NCI-H2029 (cell line): ENCODE data around the gene ARSI.

Source experiments
- DNase-seq: peaks from one replicate; lab custom pipeline; 2025; lab: John Stamatoyannopoulos, UW

The ARSI gene

DNA sequence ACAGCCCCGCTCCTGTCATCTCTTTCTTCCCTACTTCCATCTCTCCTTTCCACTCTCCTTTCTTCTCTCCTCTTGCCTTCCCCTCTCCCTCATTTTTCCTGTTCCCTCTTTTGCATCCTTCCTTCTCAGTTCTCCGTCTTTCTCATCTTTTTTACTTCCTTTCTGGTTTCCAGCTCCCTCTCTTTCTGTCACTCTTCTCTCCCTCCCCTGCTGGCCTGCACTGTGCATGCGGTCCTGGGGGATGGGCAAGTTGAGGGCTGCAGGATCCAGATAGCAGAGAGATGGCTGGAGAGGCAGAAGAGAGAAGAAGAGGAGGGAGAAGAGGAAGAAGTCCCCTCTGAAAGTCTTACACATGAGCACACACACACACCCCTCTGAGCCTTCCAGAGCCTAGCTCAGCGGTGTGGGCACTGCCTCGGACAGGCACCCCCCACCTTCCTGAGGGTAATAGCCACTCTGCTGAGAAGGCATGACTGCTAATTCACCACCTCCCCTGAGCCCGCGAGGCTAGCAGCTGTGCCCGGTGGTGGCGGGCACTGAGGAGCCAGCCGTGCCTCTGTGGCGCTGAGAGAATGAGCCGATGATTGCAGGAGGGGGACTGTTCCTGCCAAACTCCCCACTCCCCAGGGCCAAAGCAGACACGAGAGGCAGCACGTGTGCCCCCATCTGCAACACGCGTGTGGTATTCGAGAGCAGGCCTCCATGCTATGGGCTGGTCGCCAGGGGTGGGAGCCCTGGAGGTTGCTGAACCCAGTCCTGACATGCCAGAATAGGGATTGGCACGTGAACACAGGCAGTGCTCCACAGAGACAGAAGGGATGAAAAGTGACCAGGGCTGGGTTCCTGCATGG is 9.4 kb downstream of the ARSI start:
- DNase-seq = no peak

- no peak for DNase-seq
These were observed 11.0 kb downstream of the ARSI start for GRCh38 chr5:150291388-150292385.

GRCh38 chr5:150289551-150290390 is 12.9 kb downstream of the ARSI start, which contains the start of gene CAMK2A:
CAMK2A (minus strand) TSS chr5:150289773; CDS start chr5:150289625, 148 bp downstream.
- no peak for DNase-seq

GRCh38 chr5:150288791-150289190 is 13.9 kb downstream of the ARSI start:
- no peak for DNase-seq

- no peak for DNase-seq
These were observed 14.3 kb downstream of the ARSI start for GRCh38 chr5:150288361-150288760.

DNA sequence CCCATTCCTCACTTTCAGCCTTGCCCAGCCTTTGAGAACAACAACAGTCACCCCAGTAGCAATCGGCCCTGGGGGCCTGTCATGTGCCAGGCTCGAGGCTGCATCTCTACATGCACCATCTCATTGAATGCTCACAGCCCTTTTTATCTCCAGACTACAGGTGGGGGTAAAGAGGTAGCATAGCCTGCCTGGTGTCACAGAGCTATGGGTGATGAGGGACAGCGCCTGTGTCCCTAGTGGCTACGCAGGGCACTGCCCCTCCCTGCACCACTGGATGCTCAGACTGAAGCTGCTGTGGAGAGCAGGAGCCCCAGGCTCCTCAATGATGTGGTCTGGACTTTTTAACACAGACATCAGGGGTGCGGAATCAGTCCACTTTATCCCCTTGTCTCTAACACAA is 15.9 kb downstream of the ARSI start:
- no peak for DNase-seq

DNA sequence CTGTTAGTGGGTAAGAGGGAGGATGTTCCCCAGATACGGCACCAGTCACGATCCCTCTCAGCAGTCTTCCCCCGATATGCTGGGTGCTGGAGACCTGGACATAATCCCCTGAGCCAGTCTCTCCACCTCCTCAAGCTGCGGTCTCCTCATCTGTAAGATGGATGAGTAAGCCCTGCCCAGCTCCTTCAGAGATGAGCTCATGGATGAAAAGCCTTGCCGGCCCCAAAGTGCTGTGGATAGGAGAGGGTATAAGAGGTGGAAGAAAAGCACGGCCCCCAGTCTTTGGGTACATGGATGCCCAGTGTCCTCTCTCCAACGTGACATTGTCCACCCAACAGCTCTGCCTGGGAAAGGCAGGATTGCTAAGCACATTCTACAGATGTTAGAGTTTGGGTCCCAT is 17.6 kb downstream of the ARSI start:
- DNase-seq = no peak

GRCh38 chr5:150284311-150284710 is 18.4 kb downstream of the ARSI start:
- DNase-seq = no peak

GRCh38 chr5:150283904-150284303 is 18.8 kb downstream of the ARSI start:
- DNase-seq = no peak

GRCh38 chr5:150281987-150282386 is 20.7 kb downstream of the ARSI start:
- no peak for DNase-seq

GRCh38 chr5:150279330-150280020 is 23.2 kb downstream of the ARSI start:
- no peak for DNase-seq

- no peak for DNase-seq
These were observed 23.8 kb downstream of the ARSI start for GRCh38 chr5:150278916-150279315.

- no peak for DNase-seq
These were observed 24.5 kb downstream of the ARSI start for GRCh38 chr5:150278046-150278730.

- DNase-seq = no peak
These were observed 25.7 kb downstream of the ARSI start for GRCh38 chr5:150277043-150277442.

DNA sequence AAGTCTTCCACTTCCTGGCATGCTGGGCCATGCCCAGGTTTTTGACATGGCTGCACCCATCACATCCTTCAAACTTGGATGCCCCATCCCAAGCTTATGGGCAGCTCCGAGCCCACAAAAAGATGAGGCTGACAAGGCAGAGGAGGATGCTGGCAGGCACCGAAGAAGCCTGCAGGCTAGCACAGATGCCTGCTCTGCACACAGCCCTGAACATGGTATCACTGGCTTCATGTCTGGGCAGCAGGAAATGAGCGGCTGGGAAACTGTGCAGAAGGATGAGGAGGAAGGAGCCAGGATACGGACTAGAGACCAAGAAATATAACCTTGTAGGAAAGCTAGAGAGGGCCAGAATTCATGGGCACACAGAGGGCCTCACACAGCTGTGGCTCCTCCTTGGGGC is 27.9 kb downstream of the ARSI start:
- DNase-seq = no peak

DNA sequence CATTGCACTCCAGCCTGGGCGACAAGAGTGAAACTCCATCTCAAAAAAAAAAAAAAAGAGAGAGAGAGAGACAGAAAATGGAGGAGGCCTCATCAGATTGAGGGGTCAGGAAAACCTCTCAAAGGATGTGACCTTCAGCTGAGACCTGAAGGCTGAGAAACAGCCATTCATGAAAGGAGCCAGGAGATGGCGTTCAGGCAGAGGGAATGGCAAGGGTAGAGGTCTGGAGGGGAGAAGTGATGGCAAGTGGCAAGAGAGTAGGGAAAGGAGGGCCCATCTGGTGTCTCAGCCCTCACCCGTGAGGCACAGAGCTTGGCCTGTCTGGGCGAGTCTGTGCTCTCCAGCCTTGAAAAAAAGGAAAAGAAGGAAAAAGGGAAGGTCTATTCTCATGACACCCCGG is 30.2 kb downstream of the ARSI start:
- no peak for DNase-seq

DNA sequence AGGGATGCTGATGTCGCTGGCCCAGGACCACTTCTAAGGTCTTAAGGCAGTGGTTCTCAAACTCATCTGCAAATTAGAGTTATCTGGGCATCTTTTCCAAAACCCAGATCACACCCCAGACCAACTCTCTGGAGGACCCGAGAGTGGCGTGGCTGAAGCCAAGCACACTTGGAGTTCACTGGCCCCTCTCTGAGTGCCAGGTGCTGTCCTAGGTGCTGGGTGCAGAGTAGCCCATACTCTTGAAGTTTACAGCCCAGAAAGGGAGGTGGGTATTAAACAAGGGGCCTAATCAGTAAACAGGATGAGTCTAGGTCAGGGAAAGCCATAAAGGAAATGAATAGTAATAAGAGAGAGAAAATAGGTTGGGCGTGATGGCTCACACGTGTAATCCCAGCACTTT is 30.8 kb downstream of the ARSI start:
- no peak for DNase-seq

GRCh38 chr5:150271296-150271692 is 31.4 kb downstream of the ARSI start:
- no peak for DNase-seq

- DNase-seq = no peak
These were observed 32.0 kb downstream of the ARSI start for GRCh38 chr5:150270541-150271295.

GRCh38 chr5:150266871-150267291 is 35.8 kb downstream of the ARSI start:
- DNase-seq = peak; percentile 35
